Fibroblast of skin of abdomen (primary cell): ENCODE measurements around the gene MST1.

Experiments used
- DNase-seq: peaks from one replicate; pipeline ENCODE4 v3.0.0-alpha.2; 2013

Gene MST1

DNA sequence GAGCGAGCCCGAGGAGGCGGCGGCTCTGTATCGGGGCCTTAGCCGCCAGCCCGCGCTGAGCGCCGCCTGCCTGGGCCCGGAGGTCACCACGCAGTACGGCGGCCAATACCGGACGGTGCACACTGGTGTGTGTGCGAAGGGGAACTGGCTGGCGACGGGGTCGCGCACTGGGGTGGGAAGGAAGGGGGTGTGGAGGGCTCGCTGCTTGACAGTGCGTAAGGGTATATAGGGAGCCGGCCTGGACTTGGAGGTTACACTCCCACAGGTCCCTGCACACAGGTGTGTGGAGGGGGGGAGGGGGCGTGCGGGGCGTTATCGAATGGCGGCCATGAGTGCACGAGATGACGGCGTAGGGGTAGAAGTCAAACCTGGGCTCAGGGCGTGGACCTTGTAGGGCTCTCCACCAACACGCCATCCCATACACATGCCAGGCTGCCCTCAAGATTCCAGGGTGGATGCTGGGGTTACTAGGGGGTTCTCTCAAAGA is 14.7 kb downstream of the MST1 start:
- no peak for DNase-seq

DNA sequence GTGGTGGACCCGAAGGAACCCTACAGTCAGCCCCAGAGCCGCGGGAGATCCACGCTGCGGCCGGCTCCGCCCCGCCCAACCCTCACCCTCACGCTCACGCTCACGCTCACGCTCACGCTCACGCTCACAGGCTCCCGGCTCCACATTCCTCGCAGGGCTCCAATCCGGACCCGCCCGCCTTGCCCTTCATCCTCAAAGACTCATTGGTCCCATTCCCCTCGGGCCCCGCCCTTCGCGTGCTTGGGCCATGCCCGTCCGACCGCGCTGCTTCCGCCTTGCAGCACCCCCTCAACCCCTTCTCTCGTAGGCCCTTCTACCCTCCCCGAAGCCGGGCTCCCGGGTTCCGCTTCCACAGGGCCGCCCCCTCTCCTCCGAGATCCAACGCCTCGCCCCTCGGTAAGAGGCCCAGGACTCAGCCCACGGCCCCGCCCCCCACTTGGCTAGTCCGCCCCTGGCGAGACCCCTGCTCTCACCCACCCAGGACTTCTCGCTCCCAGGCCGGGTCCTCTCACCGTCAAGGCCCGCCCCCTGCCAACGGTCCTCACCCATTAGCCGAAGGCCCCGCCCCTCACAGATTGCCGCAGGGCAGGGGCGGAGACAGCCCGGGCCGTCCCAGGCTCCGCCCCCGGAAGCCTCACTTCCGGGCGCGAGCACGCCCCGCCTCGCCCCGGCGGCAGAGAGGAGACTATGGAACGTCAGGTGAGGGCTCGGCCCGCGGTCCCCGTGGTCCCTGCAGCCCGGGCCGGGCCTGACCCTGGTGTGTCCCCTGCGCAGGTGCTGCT is 15.4 kb downstream of the MST1 start, which contains the start of gene APEH:
APEH (plus strand) TSS at position 637 of the 782 bp plus-strand sequence; CDS start at position 688, 51 bp downstream.
- DNase-seq, result peak; percentile 98

DNA sequence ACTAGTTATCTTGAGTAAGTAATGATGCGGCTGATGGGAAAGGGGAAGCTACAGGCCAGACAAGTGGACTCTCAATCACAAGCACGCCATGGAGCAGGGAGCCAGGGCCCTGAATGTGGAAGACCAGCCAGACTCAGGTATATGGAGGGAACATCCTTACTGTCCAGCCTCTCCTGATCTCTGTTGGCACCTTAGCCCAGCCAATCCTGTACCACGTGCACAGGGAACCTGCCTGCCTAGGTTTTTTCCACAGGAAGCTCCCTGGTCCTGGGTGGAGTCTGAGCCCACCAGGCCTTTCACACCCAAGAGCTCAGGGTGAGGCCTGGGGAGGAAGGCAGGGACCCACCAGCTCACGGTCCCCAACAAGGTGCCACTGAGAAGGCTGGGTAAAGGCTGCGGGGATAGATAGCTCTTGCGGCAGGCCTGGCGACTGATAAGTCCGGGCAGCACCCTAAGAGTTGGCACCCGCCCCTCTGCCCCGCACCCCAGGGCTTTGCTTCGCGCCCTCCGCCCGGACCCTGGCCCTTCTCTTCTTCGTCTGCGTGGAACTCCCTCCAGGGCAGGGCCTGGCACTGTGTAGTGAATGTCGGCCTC is 16.1 kb downstream of the MST1 start:
- DNase-seq, result no peak

DNA sequence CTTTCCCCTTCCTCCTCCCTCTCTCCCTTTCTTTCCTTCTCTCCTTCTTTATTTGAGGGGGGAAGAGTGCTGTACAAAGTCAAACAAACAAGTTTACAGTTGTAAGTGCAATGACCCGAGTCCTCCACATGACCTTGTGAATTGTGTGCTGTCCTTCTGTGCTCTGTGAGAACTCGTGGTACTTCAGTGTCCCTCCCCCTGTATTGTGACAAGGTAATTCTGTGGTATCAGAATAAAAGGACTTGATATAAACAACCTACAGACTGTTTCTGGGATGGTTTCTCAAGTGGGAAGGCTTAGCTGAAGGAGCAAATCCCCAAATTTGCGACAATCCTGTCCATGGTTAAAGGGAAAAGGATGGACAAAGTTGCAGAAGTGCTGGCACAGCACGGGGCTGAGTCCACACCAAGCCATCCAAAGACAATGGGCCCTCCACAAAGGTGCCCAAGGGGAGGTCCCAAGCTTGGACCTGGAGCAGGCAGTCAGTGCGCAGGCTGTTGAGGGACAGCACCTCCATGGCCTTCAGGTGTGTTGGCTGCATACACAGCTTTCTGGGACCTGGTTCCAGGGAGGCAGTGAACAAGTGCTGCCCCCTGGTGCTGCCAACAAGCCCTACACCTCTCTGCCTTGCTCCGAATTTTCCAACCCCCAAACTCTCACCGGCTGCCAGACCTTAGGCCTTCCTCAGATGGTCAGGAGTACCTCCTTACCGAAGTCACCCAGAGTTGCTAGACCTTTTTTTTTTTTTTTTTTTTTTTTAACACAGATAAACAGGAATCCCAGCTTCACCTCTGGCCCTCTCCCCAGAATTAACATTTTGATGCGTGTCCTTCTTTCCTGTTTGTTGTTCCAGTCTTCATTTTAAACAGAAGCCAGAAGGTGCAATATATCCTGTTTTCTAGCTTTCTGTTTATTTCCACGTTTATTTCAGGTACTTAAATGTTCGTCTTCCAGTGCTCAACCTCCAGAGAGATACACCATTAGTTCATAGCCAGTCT is 17.7 kb downstream of the MST1 start:
- peak; percentile 52 for DNase-seq

DNA sequence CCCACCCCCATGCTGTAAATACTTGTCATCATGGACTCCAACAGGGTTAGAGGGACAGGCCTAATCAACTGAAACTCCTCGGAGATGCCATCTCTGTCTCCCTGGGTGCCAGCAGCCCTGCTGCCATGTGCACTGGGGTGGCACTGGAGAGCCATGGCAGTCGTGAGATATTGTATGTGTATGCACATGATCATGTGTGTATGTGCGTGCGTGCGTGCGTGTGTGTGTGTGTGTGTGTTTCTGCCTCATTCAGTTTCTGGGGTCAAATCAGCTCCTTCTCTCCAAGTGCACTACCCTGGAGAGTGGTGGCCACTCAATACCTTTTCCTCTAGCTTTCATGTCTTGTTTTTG is 18.4 kb downstream of the MST1 start:
- no peak for DNase-seq

DNA sequence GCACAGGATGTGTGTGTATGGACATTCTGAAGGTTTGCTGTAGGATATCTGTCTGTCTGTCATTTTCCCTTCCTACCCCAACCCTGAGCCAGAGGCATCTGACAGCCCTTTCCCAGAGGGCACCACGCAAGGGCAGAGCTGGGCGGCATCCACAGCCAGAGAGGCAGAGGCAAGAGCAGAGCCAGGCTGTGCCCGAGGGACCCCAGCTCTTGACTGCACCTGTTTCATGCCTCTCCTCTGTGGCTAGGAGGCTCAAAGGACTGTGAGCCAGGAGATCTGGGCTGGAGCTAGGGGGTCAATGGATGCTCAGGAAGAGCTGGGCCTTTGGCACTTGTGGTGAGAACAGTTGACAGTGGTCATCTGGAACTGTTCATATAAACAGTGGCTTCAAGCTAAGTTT is 19.9 kb downstream of the MST1 start:
- no peak for DNase-seq

DNA sequence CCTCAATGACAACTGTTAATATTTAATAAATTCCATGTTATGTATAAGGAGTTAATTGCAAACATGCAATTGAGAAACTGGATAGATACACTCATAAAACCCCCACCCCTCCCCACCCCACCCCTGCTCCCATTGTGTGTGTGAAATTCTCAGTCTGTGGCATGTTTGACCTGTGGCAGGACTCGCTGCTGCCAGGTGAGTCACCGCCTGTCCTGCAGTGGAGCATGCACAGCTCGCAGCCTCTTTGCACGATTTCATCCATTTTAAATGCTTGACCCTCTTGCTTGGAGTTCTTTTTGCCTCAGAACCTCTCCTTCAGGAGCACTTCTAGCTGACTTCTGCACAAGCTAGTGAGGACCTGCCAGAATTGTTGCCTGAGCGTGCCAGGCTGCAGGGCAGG is 20.4 kb downstream of the MST1 start:
- no peak for DNase-seq

DNA sequence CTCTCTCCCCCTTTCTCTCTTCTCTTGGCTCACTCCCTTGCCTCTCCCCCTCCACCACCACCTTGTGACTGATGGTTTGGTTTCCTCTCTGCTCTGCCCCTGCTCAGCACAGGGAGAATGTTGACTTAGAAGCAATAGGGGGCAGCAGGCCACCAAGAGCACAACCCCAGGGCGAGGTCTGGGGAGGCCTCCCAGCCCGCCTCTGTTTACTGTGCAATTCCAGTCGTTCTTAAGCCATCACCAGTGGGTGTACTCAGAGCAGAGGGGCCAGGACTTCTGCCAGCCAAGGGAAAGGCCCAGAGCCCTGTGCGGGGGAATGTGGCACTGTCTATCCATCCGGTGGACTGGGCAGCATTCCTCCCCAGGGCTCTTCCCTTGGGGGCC is 20.9 kb downstream of the MST1 start:
- DNase-seq, result no peak

DNA sequence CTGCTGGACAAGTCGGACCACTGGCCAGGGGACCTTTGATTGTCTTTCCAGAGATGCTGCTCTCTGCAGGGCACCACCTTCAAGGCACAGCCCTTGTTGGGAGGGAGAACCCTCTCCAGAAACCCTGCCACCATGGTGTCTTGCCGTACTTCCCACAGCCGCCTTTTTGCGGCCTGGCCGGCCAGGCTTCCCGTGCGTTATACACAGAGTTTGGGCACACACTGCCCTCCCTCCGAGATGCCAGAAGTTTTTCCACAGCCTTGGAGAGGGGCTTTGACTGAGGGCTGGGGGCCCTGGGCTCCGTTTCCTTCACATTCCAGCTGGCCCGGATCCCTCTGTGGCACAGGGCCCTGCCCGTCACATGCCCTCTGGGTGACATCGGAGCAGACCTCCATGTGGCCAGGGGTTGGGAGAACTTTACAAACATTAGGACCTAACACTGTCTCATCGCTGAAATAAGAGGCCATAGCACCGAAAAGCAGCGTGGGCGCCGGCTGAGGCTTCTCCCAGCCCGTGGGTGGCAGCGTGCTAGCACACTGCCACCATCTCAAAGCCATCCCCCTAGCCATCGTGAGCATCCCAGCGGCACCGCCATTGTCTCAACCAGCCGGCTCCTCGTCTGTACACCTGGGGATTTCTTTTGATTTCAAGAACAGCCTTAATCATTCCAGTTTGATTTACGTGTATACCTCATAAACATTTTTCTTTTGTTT is 21.4 kb downstream of the MST1 start:
- no peak for DNase-seq

DNA sequence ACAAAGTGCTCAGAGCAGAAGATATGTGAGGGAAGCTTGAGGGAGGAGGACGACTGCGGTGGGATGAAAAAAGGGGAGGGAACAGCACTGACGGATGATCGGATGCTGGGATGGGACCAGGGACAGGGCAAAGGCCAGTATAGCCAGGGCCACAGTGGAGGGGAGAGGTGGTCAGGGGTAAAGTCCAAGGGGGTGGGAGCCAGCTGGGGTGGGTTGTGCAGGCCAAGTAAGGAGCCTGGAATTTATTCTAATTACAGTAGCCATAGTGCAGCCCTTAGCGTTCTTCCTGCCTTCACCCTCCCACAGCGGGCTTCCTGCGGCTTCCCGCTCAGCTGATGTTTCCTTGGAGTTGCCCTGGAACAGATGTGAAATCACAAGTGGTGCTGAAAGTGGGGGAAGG is 22.7 kb downstream of the MST1 start:
- peak; percentile 31 for DNase-seq

DNA sequence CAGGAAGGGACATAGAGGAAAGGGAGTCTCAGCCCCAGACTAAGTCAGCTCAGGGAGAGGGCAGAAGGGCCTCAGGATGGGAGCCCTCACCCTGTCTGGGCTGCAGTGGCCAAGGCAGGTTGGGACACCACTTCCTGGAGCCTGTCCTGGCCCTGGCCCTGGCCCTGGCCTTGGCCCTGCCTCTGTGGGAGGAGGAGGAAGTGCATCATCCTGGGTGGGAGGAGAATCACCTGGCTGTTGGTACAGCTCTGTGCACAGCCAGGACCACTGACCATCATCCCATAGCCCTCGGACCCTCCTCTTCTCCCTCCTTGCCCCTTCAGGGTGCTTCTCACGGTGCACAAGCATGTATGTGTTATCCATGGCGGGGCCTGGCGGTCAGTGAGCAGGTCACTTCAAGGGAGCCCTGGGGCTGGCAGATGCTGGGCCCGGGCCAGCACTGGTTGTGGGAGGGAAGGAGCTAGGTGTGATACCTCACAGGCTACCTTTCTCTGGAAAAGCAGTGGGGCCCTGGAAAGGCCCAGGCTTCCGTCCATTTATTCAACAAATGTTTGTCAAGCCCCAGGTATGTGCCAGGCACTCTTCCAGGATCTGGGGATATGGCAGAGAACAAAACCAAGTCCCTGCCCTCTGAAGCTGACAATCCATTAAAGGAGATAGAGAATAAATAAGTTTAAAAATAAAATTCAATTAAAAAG is 23.3 kb downstream of the MST1 start:
- no peak for DNase-seq

DNA sequence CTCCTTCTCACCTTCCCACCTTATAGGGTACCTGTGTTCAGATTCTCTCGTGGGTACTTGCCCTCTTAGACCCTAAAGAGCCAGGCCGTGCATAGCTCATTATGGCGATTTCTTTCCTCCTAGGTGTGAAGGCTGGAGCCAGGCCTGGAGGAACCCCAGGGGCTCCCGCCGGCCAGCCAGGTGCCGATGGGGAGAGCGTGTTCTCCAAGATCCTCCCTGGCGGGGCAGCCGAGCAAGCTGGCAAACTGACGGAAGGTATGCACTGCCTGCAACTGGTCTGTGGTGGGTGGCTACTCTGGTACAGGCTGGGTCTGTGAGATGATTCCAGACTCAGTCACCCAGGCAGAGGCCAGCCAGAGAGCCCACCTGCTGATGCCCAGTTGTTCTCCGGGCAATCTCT is 25.0 kb downstream of the MST1 start:
- no peak for DNase-seq

DNA sequence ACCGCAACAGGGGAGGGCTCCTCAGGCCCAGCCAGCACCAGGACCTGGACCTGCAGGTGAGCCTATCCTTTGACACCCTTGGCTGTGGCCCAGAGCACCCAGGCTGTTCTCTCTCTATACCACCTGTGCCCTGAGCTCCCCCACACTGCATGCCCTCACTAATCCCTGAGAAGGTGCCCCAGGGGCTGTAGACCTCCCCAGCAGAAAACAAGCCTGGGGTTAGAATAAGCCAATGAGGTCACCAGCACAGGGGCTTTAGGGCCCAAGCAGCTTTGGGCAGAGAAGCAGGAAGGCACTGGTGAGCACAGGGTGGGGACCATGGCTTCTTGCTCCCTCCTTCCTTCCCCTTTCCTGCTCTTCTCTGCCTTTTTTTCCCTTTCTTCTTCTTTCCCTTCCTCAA is 25.4 kb downstream of the MST1 start:
- DNase-seq, result no peak

DNA sequence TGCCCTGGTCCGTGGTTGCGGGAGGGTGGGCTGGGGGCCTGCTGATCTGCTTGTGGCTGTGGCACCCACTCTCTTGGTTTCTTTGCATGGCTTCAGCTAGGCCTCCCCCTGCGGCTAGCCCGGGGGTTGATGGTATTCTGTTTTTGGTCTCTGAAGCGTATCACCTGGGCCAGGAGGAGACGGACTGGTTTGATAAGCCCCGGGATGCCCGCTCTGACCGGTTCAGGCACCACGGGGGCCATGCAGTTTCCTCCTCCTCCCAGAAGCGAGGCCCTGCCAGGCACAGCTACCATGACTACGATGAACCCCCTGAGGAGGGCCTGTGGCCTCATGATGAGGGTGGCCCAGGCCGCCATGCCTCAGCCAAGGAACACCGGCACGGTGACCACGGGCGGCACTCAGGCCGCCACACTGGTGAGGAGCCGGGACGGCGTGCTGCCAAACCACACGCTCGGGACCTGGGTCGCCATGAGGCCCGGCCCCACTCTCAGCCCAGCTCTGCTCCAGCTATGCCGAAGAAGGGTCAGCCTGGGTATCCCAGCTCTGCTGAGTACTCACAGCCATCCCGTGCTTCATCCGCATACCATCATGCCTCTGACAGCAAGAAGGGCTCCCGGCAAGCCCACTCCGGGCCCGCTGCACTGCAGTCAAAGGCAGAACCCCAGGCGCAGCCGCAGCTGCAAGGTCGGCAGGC is 26.4 kb downstream of the MST1 start:
- no peak for DNase-seq

DNA sequence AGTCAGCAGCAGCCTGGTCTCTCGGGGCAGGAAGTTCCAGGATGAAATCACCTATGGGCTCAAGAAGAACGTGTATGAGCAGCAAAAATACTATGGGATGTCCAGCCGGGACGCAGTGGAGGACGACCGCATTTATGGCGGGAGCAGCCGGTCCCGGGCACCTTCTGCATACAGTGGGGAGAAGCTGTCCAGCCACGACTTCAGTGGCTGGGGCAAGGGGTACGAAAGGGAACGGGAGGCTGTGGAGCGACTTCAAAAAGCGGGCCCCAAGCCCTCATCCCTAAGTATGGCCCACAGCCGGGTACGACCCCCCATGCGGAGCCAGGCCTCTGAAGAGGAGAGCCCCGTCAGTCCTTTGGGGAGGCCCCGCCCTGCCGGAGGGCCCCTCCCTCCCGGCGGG is 27.3 kb downstream of the MST1 start:
- no peak for DNase-seq

DNA sequence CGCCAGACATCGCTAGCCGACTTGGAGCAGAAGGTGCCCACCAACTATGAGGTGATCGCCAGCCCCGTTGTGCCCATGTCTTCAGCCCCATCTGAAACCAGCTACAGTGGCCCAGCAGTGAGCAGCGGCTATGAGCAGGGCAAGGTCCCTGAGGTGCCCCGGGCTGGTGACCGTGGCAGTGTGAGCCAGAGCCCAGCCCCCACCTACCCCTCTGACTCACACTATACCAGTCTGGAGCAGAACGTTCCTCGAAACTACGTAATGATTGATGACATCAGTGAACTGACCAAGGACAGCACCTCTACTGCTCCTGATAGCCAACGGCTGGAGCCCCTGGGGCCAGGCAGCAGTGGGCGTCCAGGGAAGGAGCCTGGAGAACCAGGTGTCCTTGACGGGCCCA is 28.0 kb downstream of the MST1 start:
- DNase-seq, result no peak

DNA sequence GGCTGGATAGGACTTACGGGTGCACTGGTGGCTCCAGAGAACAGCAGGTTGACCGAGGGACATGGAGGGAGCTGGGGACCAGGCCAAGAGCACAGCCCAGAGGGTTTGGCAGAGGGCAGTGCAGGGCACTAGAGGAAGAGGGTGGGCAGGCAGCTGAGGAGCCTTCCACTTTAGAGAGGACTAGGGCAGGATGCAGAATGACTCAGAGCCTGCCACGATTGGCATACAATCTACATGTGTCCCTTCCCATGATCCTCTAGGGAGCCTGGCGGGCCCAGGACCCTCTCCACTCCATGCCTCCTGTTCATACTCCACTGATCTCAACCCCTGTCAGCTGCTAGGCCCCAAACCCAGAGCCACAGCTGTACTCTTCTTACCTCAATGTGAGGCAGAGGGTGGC is 29.5 kb downstream of the MST1 start:
- DNase-seq, result no peak

DNA sequence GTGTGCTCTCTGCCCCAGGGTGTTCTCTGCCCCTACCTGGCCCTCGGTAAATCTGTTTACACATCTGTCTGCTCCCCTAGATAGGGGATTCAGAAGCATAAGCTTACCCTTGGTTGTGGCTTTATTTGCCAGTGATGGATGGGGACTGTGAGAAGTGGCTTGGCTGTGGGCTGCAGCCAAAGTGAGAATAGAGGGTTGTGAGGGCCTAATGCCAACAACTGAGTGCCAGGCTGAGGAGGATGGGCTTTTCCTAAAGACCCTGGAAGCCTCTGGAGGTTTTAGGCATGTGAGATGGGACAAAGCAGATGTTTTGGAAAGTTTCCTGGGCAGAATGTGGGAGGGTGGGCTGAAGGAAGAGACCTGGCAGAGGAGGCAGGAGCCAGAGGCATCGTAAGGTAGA is 30.6 kb downstream of the MST1 start:
- DNase-seq, result no peak

DNA sequence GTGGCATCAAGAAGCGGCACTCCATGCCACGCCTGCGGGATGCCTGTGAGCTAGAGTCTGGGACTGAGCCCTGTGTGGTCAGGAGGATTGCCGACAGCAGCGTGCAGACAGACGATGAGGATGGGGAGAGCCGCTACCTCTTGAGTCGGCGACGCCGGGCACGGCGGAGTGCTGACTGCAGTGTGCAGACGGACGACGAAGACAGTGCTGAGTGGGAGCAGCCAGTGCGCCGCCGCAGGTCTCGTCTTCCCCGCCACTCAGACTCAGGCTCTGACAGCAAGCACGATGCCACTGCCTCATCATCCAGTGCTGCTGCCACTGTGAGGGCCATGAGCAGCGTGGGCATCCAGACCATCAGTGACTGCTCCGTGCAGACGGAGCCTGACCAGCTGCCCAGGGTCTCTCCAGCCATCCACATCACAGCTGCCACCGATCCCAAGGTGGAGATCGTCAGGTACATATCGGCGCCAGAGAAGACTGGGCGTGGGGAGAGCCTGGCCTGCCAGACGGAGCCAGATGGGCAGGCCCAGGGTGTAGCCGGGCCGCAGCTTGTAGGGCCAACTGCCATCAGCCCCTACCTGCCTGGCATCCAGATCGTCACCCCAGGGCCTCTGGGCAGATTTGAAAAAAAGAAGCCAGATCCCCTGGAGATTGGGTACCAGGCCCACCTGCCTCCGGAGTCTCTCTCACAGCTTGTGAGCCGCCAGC is 31.9 kb downstream of the MST1 start:
- no peak for DNase-seq

DNA sequence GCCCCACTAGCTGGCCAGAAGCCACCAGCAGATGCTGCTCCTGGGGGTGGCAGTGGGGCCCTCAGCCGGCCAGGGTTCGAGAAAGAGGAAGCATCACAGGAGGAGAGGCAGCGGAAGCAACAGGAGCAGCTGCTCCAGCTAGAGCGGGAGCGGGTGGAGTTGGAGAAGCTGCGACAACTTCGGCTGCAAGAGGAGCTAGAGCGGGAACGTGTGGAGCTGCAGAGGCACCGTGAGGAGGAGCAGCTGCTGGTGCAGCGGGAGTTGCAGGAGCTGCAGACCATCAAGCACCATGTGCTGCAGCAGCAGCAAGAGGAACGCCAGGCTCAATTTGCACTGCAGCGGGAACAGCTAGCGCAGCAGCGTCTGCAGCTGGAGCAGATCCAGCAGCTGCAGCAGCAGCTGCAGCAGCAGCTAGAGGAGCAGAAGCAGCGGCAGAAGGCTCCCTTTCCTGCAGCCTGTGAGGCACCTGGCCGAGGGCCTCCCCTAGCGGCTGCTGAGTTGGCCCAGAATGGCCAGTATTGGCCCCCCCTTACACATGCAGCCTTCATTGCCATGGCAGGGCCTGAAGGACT is 32.6 kb downstream of the MST1 start:
- DNase-seq, result peak; percentile 29
